ENCODE data around the gene SLC25A11. TPM values are rescaled to one million over a fixed set of nuclear protein-coding genes. Genes with fewer than 3 reads are reported as not detected.

The SLC25A11 gene
- total RNA-seq, 1 donor, result 17.1 TPM

DNA sequence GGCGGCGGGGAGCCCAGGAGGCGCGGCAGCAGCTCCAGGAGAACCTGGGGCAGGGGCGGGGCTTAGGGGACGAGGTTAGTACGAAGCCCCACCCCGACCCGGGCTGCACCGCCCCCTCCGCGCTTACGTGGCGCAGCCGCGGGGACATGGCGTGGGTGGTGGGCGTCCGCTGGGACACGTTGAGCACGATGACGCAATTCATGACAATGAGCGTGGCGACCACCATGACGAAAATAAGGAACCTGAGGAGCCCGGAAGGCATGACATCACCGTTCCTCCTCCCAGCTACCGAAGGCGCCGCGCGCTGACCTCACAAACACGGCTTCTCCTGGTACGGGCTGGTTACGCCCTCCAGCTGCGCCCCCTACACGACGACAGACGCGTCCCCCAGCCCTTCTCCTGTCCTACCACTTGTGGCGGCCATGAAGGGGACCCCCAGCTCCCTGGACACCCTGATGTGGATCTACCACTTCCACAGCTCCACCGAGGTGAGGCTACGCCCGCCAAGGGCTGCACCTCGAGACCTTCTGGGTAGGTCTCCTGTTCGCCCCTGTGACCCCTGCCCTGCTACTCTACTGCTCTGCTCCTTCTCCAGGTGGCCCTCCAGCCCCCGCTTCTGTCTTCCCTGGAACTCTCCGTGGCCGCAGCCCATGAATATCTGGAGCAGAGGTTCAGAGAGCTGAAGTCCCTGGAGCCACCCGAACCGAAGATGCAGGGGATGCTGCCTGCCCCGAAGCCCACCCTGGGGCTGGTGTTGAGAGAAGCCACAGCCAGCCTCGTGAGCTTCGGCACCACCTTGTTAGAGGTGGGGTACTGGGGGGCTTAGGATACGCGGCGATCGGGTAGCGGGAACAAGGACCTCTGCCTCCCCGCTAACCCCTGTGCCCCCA, 40.3 kb downstream of the SLC25A11 start, which contains the start of gene C17orf107:
Gene C17orf107 (plus strand): TSS at position 196 of the 890 bp plus-strand sequence. CDS start 227 bp downstream, at position 423.
- Histone ChIP-seq H3K4me1 (ENCODE audit: insufficient read depth, low read length) (peaks cover 53% of the 10 kb centered on the region), H3K4me3 (ENCODE audit: low read length) (peak within 1 kb of the TSS; percentile 42), H3K9me3 (ENCODE audit: low read depth, low read length) (no peaks in the 10 kb centered on the region), H3K27me3 (ENCODE audit: insufficient read depth, low read length) (peaks cover 7% of the 10 kb centered on the region)

DNA sequence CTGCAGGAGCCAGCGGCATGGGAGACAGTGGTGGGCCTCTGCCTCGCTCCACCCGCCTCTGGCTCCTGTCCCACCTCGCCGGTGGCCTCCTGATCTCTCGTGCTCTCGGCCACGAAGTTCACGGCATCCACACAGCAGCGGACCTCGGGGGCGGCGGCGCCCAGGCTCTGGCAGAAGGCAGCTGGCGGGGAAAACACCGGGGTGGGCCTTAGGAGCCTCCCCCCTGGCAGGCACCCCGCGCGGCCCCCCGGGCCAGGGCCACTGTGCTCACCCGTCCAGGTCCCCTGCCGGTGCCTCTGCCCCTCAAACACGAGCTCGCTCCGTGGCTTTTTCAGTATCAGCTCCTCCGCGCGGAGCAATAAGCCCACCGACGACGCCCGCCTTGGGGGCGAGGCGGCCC, 40.9 kb downstream of the SLC25A11 start:
- H3K27me3 ChIP-seq (ENCODE audit: insufficient read depth, low read length), result peaks cover 7% of the 10 kb centered on the region
- H3K4me1 ChIP-seq (ENCODE audit: insufficient read depth, low read length), result peaks cover 53% of the 10 kb centered on the region
- peak overlapping the region; percentile 42 for H3K4me3 ChIP-seq (ENCODE audit: low read length)
- H3K9me3 ChIP-seq (ENCODE audit: low read depth, low read length), result no peaks in the 10 kb centered on the region

DNA sequence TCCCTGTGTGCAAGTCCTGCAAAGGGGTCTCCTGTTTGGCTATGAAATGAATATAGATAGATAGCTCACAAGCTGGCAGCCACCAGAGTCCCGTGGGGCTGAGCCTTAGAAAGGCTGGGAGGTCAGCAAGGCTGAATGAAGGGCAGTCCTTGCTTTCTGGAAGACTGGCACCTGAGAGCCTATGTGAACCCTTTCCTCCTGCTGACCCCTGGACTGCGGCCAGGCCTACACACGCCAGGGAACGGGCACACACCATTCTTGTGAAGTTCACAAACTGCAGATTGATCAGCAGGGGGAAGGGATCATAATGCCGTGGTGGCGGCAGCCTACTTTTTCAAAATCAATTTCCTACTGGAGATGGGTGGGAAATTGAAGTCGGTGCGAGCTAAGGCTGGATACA, 41.5 kb downstream of the SLC25A11 start:
- Histone ChIP-seq H3K9me3 (ENCODE audit: low read depth, low read length) (no peaks in the 10 kb centered on the region), H3K4me3 (ENCODE audit: low read length) (no peak overlapping the region), H3K4me1 (ENCODE audit: insufficient read depth, low read length) (peaks cover 48% of the 10 kb centered on the region)

DNA sequence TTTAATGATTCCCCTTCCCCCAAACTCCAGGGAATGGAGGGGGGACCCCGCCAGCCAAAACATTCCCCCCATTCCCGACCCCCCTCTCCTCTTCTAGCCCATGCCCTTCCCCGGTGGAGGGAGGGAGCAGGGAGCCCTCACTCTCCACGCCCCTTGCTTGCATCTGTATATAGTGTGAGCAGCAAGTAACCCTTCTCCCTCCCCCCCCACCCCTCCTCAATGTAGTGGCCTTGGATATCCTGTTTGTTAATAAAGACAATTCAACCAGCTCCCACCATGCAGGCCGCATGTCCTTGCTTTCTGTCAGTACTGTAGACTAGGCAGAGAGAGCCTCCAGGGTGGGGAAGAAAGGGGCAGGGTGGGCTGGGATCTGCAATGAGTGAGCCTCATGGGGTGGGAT, 42.1 kb downstream of the SLC25A11 start:
- Histone ChIP-seq H3K4me3 (ENCODE audit: low read length) (no peak overlapping the region), H3K27me3 (ENCODE audit: insufficient read depth, low read length) (peaks cover 7% of the 10 kb centered on the region), H3K9me3 (ENCODE audit: low read depth, low read length) (no peaks in the 10 kb centered on the region), H3K4me1 (ENCODE audit: insufficient read depth, low read length) (peaks cover 42% of the 10 kb centered on the region)

More for the DNA sequence above, 41.5 kb downstream of the SLC25A11 start:
- peaks cover 7% of the 10 kb centered on the region for H3K27me3 ChIP-seq (ENCODE audit: insufficient read depth, low read length)

DNA sequence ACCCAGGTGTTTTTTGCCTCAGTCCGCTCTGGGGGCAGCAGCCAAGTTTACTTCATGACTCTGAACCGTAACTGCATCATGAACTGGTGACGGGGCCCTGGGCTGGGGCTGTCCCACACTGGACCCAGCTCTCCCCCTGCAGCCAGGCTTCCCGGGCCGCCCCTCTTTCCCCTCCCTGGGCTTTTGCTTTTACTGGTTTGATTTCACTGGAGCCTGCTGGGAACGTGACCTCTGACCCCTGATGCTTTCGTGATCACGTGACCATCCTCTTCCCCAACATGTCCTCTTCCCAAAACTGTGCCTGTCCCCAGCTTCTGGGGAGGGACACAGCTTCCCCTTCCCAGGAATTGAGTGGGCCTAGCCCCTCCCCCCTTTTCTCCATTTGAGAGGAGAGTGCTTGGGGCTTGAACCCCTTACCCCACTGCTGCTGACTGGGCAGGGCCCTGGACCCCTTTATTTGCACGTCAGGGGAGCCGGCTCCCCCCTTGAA, 42.6 kb downstream of the SLC25A11 start:
- Histone ChIP-seq H3K9me3 (ENCODE audit: low read depth, low read length) (no peaks in the 10 kb centered on the region), H3K4me1 (ENCODE audit: insufficient read depth, low read length) (peaks cover 37% of the 10 kb centered on the region), H3K27me3 (ENCODE audit: insufficient read depth, low read length) (peaks cover 7% of the 10 kb centered on the region), H3K4me3 (ENCODE audit: low read length) (no peak overlapping the region)

DNA sequence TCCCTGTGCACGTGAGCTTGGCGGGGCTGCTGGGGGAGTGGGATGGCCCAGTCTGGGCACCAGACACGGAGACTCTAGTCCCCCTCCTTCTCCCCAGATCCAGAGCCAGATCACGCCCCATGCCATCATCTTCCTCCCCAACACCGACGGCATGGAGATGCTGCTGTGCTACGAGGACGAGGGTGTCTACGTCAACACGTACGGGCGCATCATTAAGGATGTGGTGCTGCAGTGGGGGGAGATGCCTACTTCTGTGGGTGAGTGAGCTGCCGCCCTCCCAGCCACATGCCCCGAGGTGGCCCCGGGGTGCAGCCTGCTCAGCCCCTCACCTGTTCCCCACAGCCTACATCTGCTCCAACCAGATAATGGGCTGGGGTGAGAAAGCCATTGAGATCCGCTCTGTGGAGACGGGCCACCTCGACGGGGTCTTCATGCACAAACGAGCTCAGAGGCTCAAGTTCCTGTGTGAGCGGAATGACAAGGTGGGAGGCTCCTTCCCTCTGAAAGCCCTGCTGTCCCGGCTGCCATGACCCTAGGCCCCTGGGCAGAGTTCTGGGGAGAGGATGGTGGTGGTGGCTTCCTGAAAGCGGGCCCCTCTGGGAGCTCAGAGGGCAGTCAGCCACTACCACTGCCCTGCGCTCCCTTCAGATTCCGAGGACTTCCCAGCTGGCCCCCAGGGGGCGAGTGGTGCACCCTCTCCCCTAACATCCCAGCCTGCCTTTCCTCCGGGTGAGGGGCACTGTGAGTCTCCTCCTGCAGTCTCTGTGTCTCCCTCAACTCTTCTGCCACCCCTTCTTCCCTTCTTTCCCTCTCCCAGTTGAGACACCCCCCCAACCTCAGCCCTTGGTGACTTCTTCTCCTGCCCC, 43.3 kb downstream of the SLC25A11 start:
- peaks cover 7% of the 10 kb centered on the region for H3K27me3 ChIP-seq (ENCODE audit: insufficient read depth, low read length)
- no peaks in the 10 kb centered on the region for H3K9me3 ChIP-seq (ENCODE audit: low read depth, low read length)
- H3K4me1 ChIP-seq (ENCODE audit: insufficient read depth, low read length), result peaks cover 30% of the 10 kb centered on the region
- H3K4me3 ChIP-seq (ENCODE audit: low read length), result no peak overlapping the region

DNA sequence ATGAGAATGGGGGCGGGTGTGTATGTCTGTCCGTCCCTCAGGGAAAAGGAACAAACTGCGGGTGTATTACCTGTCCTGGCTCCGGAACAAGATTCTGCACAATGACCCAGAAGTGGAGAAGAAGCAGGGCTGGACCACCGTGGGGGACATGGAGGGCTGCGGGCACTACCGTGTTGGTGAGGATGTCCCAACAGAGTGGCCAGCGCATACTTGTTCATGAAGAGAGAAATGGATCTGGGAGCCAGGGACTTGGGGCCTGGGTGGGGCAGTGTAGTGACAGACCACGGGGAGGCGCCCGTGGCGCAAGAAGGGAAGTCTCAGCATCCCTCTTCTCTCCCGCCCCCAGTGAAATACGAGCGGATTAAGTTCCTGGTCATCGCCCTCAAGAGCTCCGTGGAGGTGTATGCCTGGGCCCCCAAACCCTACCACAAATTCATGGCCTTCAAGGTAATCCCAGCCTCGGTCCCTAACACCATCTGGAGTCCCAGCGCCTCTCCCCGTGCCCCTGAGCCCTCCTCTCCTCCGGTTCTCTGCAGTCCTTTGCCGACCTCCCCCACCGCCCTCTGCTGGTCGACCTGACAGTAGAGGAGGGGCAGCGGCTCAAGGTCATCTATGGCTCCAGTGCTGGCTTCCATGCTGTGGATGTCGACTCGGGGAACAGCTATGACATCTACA, 44.1 kb downstream of the SLC25A11 start:
- Histone ChIP-seq H3K27me3 (ENCODE audit: insufficient read depth, low read length) (peaks cover 7% of the 10 kb centered on the region), H3K4me1 (ENCODE audit: insufficient read depth, low read length) (peaks cover 22% of the 10 kb centered on the region), H3K9me3 (ENCODE audit: low read depth, low read length) (no peaks in the 10 kb centered on the region), H3K4me3 (ENCODE audit: low read length) (no peak overlapping the region)

DNA sequence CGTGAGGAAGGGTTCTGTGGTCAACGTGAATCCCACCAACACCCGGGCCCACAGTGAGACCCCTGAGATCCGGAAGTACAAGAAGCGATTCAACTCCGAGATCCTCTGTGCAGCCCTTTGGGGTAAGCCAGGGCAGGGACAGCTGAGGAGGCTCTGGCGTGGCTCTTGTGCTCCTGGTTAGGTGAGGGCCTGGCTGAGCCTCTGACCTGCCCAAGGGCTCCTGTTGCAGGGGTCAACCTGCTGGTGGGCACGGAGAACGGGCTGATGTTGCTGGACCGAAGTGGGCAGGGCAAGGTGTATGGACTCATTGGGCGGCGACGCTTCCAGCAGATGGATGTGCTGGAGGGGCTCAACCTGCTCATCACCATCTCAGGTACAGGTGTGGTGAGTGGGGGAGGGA, 44.7 kb downstream of the SLC25A11 start:
- peaks cover 5% of the 10 kb centered on the region for H3K27me3 ChIP-seq (ENCODE audit: insufficient read depth, low read length)
- peaks cover 16% of the 10 kb centered on the region for H3K4me1 ChIP-seq (ENCODE audit: insufficient read depth, low read length)
- H3K9me3 ChIP-seq (ENCODE audit: low read depth, low read length), result no peaks in the 10 kb centered on the region
- H3K4me3 ChIP-seq (ENCODE audit: low read length), result no peak overlapping the region

DNA sequence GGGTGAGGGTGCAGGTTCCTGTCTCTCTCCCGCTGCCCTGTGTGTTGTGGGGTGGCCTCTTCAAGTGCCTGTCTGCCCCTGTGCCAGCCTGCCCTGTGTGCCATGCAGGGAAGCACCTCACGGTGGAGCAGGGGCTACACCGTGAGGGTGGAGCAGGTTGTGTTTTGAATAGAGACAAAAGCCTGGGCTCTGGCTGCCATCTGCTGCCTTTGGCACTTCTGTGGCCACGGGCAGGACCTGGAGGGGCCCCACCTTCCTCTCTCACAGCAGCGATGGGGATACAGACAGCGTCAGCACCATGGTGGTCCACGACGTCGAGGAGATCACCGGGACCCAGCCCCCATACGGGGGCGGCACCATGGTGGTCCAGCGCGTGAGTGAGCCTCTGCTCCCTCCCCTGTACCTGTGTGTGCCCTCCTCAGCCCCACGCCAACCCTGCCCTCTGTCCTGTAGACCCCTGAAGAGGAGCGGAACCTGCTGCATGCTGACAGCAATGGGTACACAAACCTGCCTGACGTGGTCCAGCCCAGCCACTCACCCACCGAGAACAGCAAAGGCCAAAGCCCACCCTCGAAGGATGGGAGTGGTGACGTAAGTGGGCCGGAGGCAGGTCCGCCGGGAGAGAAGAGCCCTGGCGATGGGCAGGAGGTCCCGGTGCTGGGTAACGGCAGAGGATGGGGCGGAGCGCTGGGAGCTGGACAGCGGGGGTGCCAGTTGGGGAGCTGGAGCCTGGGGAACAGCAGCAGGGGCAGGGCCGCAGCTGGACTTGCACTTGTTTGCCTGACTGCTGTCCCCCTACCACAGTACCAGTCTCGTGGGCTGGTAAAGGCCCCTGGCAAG, 45.9 kb downstream of the SLC25A11 start:
- peaks cover 6% of the 10 kb centered on the region for H3K4me1 ChIP-seq (ENCODE audit: insufficient read depth, low read length)
- no peak overlapping the region for H3K4me3 ChIP-seq (ENCODE audit: low read length)
- no peaks in the 10 kb centered on the region for H3K9me3 ChIP-seq (ENCODE audit: low read depth, low read length)
- no peaks in the 10 kb centered on the region for H3K27me3 ChIP-seq (ENCODE audit: insufficient read depth, low read length)

DNA sequence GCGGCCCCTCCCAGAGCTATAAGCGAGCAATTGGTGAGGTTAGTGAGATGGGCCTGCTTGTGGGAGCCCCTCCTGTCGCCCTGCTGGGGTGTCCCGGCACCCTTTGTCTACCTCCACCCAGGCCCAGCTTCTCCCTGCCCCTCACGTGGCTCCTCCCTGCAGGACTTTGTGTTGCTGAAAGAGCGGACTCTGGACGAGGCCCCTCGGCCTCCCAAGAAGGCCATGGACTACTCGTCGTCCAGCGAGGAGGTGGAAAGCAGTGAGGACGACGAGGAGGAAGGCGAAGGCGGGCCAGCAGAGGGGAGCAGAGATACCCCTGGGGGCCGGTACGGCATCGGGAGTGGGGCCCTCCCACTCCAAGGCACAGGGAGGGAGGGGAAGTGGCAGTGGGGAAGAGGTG, 46.6 kb downstream of the SLC25A11 start:
- H3K4me1 ChIP-seq (ENCODE audit: insufficient read depth, low read length), result no peaks in the 10 kb centered on the region
- no peaks in the 10 kb centered on the region for H3K27me3 ChIP-seq (ENCODE audit: insufficient read depth, low read length)
- H3K4me3 ChIP-seq (ENCODE audit: low read length), result no peak overlapping the region
- H3K9me3 ChIP-seq (ENCODE audit: low read depth, low read length), result no peaks in the 10 kb centered on the region

DNA sequence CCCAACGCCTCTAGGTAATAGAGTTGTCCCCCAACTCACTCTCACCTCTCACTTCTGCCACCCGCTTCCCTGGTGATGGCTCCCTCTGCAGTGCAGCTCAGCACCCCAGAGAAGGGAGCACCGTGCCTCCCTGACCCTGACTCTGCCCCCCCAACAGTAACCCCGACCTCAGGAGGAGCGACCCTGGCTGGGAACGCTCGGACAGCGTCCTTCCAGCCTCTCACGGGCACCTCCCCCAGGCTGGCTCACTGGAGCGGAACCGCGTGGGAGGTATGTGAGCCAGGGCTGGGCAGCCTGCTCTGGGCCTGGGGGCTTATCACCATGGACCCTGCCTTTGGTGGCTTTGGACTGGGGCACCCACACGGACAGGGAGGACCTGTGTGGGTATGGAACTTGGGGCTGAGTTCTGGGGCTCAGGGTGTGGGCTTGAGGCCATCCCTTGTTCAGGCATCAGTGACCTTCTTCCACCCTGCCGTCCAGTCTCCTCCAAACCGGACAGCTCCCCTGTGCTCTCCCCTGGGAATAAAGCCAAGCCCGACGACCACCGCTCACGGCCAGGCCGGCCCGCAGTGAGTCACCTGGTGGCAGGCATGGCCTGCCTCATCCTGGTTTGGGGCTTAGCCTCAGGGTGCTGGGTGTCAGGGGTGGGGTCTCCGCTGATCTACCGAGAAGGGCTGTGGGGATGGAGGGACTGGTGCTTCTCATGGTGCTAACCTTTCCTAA, 47.2 kb downstream of the SLC25A11 start:
- no peaks in the 10 kb centered on the region for H3K9me3 ChIP-seq (ENCODE audit: low read depth, low read length)
- no peaks in the 10 kb centered on the region for H3K27me3 ChIP-seq (ENCODE audit: insufficient read depth, low read length)
- no peak overlapping the region for H3K4me3 ChIP-seq (ENCODE audit: low read length)
- no peaks in the 10 kb centered on the region for H3K4me1 ChIP-seq (ENCODE audit: insufficient read depth, low read length)

DNA sequence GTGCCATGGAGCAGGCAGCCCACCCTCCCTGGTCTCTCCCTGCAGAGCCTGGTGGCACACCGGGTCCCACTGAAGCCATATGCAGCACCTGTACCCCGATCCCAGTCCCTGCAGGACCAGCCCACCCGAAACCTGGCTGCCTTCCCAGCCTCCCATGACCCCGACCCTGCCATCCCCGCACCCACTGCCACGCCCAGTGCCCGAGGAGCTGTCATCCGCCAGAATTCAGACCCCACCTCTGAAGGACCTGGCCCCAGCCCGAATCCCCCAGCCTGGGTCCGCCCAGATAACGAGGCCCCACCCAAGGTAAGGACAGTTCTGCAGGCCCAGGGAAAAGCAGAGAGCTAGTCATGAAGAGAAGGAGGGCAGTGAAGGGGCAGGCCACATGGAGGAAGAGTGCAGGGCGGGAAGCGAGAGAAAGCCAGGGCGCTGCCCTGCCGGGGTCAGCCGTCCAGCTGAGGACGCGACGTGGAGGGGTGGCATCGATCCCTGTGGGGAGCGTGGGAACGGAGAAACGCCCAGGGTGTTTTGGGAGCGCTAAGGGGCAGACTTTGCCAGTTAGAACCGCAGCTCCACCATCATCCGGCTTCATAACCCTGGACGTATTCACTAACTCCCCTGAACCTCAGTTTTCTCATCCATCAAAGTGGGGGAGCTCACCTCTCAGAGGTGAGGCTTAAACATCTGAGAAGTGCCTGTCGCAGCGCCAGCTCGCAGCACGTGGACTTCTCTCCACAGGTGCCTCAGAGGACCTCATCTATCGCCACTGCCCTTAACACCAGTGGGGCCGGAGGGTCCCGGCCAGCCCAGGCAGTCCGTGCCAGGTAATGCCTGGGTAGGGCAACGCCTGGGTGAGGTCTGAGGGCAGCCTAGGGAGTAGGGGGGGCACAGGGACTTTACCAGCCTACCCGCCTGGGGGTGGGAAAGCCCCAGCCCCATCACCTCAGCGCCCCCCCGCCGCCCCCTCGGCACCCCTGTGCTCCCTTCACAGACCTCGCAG, 48.1 kb downstream of the SLC25A11 start:
- no peak overlapping the region for H3K4me3 ChIP-seq (ENCODE audit: low read length)
- no peaks in the 10 kb centered on the region for H3K27me3 ChIP-seq (ENCODE audit: insufficient read depth, low read length)
- H3K4me1 ChIP-seq (ENCODE audit: insufficient read depth, low read length), result no peaks in the 10 kb centered on the region
- H3K9me3 ChIP-seq (ENCODE audit: low read depth, low read length), result no peaks in the 10 kb centered on the region
